Body of pancreas (tissue), 4 donors: ENCODE data around the gene ANKZF1.

Experiments used
- POLR2A ChIP-seq, 3 donors: fragments of 450-650 bp; IDR thresholded peaks; one replicate each; pipeline ENCODE4 v1.6.1; 2016; ENCODE audit warnings: antibody characterized with exemption in 3 of 3, mild to moderate bottlenecking in 2 of 3
- TF ChIP-seq, protein P1 (sequence below), 7 experiments: fragments of 450-650 bp in 4 of 7; fragments of 200-600 bp in 3 of 7; sonication (generic) in 3 of 7; IDR thresholded peaks; one replicate each; pipeline ENCODE4 v1.5.1; 2016 to 2019; ENCODE audit warnings: antibody characterized with exemption in 7 of 7

DNA sequence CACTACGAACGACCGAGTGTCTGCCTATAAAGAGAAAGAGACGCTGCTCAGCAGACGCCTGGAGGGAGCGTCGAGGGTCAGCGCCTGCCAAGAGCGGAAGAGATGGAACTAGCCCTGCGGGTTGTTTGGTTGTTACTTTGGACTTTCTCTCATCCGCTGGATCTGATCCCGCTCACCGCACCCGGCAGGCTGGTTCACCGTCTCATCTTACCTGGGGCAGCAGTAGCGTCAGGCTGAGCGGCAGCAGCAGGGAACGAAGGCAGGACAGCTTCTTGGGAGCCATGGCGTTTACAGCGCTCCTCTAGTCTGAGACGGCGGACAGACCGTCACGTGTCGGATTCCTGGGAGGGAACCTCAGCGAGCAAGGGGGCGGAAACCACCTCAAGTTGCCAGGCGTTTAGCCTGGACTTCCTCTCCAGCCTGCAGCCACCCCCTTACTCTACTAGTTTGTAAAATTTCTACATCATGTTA lies 13.7 kb downstream of the ANKZF1 start:
- TF ChIP-seq, protein P1, sequence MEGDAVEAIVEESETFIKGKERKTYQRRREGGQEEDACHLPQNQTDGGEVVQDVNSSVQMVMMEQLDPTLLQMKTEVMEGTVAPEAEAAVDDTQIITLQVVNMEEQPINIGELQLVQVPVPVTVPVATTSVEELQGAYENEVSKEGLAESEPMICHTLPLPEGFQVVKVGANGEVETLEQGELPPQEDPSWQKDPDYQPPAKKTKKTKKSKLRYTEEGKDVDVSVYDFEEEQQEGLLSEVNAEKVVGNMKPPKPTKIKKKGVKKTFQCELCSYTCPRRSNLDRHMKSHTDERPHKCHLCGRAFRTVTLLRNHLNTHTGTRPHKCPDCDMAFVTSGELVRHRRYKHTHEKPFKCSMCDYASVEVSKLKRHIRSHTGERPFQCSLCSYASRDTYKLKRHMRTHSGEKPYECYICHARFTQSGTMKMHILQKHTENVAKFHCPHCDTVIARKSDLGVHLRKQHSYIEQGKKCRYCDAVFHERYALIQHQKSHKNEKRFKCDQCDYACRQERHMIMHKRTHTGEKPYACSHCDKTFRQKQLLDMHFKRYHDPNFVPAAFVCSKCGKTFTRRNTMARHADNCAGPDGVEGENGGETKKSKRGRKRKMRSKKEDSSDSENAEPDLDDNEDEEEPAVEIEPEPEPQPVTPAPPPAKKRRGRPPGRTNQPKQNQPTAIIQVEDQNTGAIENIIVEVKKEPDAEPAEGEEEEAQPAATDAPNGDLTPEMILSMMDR (IDR thresholded peaks at IDR 0.05) = no peak
- TF ChIP-seq POLR2A (IDR thresholded peaks at IDR 0.05) = no peak
